Adipocyte (in vitro differentiated cells): Measurements from ENCODE around the gene GPR176.
"Not testable (repeated sequence)": the region's sequence is repeated elsewhere in the genome, so short reads cannot be mapped to it uniquely, and the experiment has no call there.

ENCODE experiments used
- DNase-seq: peaks from one replicate; pipeline ENCODE4 v3.0.0-alpha.2; 2015; ENCODE audit warnings: low read depth
- H3K27me3 ChIP-seq: replicated peaks from 2 replicates; pipeline ENCODE4 v1.7.0; 2013; ENCODE audit warnings: mild to moderate bottlenecking, low read length, moderate library complexity; ENCODE audit not compliant: control insufficient read depth, insufficient read depth
- H3K36me3 ChIP-seq: 2 replicates; pipeline ENCODE4 v1.7.0; 2013; ENCODE audit warnings: low read length, mild to moderate bottlenecking, moderate library complexity; ENCODE audit not compliant: control insufficient read depth, insufficient read depth, severe bottlenecking
- H3K4me1 ChIP-seq: 2 replicates; pipeline ENCODE4 v1.7.0; 2013; ENCODE audit warnings: mild to moderate bottlenecking, low read length, moderate library complexity; ENCODE audit not compliant: control insufficient read depth, insufficient read depth
- H3K4me3 ChIP-seq: 2 replicates; pipeline ENCODE4 v1.7.0; 2013; ENCODE audit warnings: mild to moderate bottlenecking, low read length, moderate library complexity
- H3K9ac ChIP-seq: 2 replicates; pipeline ENCODE4 v1.7.0; 2013; ENCODE audit warnings: mild to moderate bottlenecking, low read length, moderate library complexity
- H3K9me3 ChIP-seq: 2 replicates; pipeline ENCODE4 v1.7.0; 2013; ENCODE audit warnings: mild to moderate bottlenecking, low read length, moderate library complexity; ENCODE audit not compliant: control insufficient read depth

GPR176 gene

GRCh38 chr15:39830166-39830565 is 89.9 kb downstream of the GPR176 start:
- H3K4me3 ChIP-seq = no peak overlapping the region
- H3K4me1 ChIP-seq = peaks cover 52% of the 10 kb centered on the region

GRCh38 chr15:39828374-39828931 is 91.6 kb downstream of the GPR176 start:
- Histone ChIP-seq H3K4me3 (no peak overlapping the region), H3K36me3 (no peaks in the 10 kb centered on the region), H3K4me1 (peaks cover 38% of the 10 kb centered on the region), H3K27me3 (no peaks in the 10 kb centered on the region), H3K9me3 (no peaks in the 10 kb centered on the region), H3K9ac (no peak overlapping the region)
- DNase-seq = peak; percentile 70

More at GRCh38 chr15:39830166-39830565, 89.9 kb downstream of the GPR176 start:
- H3K9ac ChIP-seq = no peak overlapping the region
- H3K36me3 ChIP-seq = no peaks in the 10 kb centered on the region
- no peaks in the 10 kb centered on the region for H3K27me3 ChIP-seq
- no peak for DNase-seq
- H3K9me3 ChIP-seq = no peaks in the 10 kb centered on the region

- no peaks in the 10 kb centered on the region for H3K9me3 ChIP-seq
- no peaks in the 10 kb centered on the region for H3K27me3 ChIP-seq
- H3K4me3 ChIP-seq = no peak overlapping the region
- no peak overlapping the region for H3K9ac ChIP-seq
- peaks cover 29% of the 10 kb centered on the region for H3K4me1 ChIP-seq
- no peak for DNase-seq
- no peaks in the 10 kb centered on the region for H3K36me3 ChIP-seq
Observed at GRCh38 chr15:39826975-39827374, 93.1 kb downstream of the GPR176 start.

GRCh38 chr15:39823634-39824033 is 96.4 kb downstream of the GPR176 start:
- Histone ChIP-seq H3K9me3 (no peaks in the 10 kb centered on the region), H3K36me3 (no peaks in the 10 kb centered on the region), H3K4me1 (peaks cover 16% of the 10 kb centered on the region), H3K9ac (no peak overlapping the region), H3K27me3 (no peaks in the 10 kb centered on the region), H3K4me3 (no peak overlapping the region)
- no peak for DNase-seq

DNA sequence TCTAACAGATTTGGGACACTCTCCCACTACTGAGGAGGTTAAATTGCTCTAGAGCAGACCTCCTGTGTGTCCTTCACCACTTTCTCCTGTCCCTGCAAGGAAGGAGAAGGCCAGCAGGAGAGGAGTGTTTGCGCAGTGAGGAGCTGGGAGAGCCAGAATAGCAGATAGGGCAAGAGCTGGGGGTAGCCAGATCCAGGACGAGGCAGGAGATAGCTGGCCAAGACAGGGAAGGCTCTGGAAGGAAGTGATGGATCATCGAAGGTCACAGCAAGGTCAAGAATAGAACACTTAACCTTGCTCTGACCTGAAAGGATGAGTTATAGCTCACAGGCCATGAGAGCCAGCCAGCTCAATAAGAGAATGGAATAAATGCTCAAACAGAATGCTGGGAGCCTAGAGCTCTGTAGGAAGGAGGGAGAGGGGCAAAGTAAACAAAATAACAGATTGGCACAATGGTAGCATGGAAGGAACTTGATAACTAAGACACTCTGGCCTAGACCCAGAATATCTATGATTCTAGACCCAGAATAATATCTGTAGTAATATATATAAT is 99.9 kb downstream of the GPR176 start:
- no peak for DNase-seq
- H3K36me3 ChIP-seq = no peaks in the 10 kb centered on the region
- H3K27me3 ChIP-seq = no peaks in the 10 kb centered on the region
- H3K9ac ChIP-seq = no peak overlapping the region
- peaks cover 12% of the 10 kb centered on the region for H3K4me1 ChIP-seq
- H3K9me3 ChIP-seq = no peaks in the 10 kb centered on the region
- no peak overlapping the region for H3K4me3 ChIP-seq

DNA sequence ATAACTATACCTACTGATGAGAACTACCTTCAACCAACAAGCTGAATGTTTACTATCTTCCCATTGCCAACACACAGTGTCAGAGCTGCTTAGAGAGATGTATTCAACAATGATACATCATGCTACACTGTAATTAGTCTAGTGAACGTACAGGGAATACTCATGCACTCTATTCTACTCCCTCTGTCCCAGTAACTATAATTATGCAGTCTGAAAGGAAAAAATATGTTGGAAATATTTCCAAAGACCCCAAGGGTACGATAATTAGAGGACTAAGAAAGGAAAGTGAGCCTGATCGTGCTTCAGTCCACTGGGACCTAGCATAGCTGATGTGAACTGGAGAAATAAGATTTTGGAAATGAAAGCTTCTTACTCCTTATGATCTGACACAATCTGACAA is 100.5 kb downstream of the GPR176 start:
- no peaks in the 10 kb centered on the region for H3K9me3 ChIP-seq
- no peaks in the 10 kb centered on the region for H3K36me3 ChIP-seq
- DNase-seq = no peak
- peaks cover 12% of the 10 kb centered on the region for H3K4me1 ChIP-seq
- H3K9ac ChIP-seq = no peak overlapping the region
- no peaks in the 10 kb centered on the region for H3K27me3 ChIP-seq
- no peak overlapping the region for H3K4me3 ChIP-seq

DNA sequence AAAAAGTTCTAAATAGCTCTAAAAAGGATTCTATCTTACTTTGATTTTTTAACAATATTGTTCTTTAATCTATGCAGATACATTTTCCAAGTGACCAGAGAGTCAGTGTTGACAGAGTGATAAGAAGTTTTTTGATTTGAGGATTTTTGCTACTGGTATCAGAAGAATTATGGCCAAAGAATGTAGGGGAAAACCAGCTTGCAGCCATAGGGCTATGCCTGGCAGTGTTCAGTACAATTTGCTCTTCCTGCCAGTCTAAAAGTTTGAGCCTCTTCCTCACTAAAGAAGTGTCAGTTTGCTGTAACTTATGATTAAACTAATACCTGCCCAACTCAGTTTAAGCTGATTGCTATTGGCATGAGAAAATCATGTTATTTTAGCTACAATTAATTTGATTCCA is 102.2 kb downstream of the GPR176 start:
- Histone ChIP-seq H3K9ac (no peak overlapping the region), H3K36me3 (no peaks in the 10 kb centered on the region), H3K9me3 (no peaks in the 10 kb centered on the region), H3K4me3 (no peak overlapping the region), H3K27me3 (no peaks in the 10 kb centered on the region), H3K4me1 (peaks cover 12% of the 10 kb centered on the region)
- DNase-seq = peak; percentile 22

DNA sequence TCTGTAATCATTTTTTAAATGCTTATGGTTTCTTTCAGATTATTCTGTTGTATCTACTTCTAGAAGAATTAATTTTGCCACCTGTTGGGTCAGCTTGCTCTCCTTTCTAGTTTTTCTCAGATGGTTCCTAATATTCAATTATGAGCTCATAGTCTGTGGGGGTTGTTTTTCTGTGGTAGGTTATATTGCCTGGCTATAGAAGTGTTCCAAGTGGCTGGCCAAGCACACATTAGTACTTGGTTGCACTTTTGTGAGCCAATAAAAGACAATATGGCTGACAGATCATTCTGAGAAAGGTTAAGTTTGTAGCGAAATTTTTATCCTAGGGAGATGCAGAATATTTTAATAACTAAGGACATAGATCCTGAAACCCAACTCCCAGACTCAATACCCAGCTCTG is 105.6 kb downstream of the GPR176 start:
- H3K9me3 ChIP-seq = no peaks in the 10 kb centered on the region
- H3K9ac ChIP-seq = no peak overlapping the region
- H3K4me3 ChIP-seq = no peak overlapping the region
- peaks cover 17% of the 10 kb centered on the region for H3K4me1 ChIP-seq
- no peak for DNase-seq
- no peaks in the 10 kb centered on the region for H3K27me3 ChIP-seq
- no peaks in the 10 kb centered on the region for H3K36me3 ChIP-seq

GRCh38 chr15:39812651-39813050 is 107.4 kb downstream of the GPR176 start:
- not testable (repeated sequence) for H3K9me3 ChIP-seq, DNase-seq, H3K9ac ChIP-seq, H3K27me3 ChIP-seq, H3K36me3 ChIP-seq, H3K4me3 ChIP-seq
- H3K4me1 ChIP-seq = peaks cover 11% of the 10 kb centered on the region

GRCh38 chr15:39808909-39809308 is 111.2 kb downstream of the GPR176 start:
- Histone ChIP-seq H3K36me3 (peaks cover 18% of the 10 kb centered on the region), H3K4me1 (peaks cover 12% of the 10 kb centered on the region), H3K9me3 (no peaks in the 10 kb centered on the region), H3K4me3 (no peak overlapping the region), H3K9ac (no peak overlapping the region), H3K27me3 (no peaks in the 10 kb centered on the region)
- DNase-seq = no peak

- H3K9me3 ChIP-seq = no peaks in the 10 kb centered on the region
- no peak overlapping the region for H3K4me3 ChIP-seq
- H3K9ac ChIP-seq = no peak overlapping the region
- DNase-seq = no peak
- no peaks in the 10 kb centered on the region for H3K27me3 ChIP-seq
- peaks cover 18% of the 10 kb centered on the region for H3K36me3 ChIP-seq
- peaks cover 17% of the 10 kb centered on the region for H3K4me1 ChIP-seq
Observed at GRCh38 chr15:39807791-39808190, 112.3 kb downstream of the GPR176 start.

DNA sequence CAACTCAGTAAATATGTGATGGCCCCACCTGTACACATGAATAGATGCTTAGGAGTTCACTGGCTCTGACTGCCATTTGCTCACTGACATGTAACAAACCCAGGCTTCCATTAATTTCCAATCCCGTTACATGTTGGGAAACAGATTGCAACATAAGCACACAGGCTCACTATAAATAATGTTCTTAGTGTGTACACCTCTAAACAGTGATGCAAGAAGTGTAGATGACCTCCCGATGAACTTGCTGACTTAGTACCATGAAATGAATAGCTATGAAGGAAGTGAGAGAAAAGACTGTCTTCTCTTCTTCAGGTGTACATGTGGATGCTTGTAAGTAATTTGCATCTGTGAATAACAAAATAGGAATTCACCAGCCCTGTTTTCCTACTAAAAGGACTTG is 116.0 kb downstream of the GPR176 start:
- Histone ChIP-seq H3K4me1 (peaks cover 9% of the 10 kb centered on the region), H3K4me3 (no peak overlapping the region), H3K27me3 (no peaks in the 10 kb centered on the region), H3K9me3 (no peaks in the 10 kb centered on the region), H3K9ac (no peak overlapping the region), H3K36me3 (peaks cover 40% of the 10 kb centered on the region)
- DNase-seq = peak; percentile 82
